ENCODE measurements around the gene GPD1L.
A peak's percentile ranks its signal among the peaks of the same experiment; 100 is the strongest.

GPD1L gene

GRCh38 chr3:32172420-32172819 lies 66.0 kb downstream of the GPD1L start:
- H3K4me2 ChIP-seq (ENCODE audit: low read depth, low read length, poor library complexity, severe bottlenecking): no peak overlapping the region
- no peak overlapping the region for H3K4me3 ChIP-seq (ENCODE audit: low read length, poor library complexity, severe bottlenecking)
- H3K27me3 ChIP-seq (ENCODE audit: insufficient read depth, low read length, poor library complexity, severe bottlenecking): no peaks in the 10 kb centered on the region
- H3K36me3 ChIP-seq (ENCODE audit: insufficient read depth, low read length): no peaks in the 10 kb centered on the region
- H3F3A ChIP-seq (ENCODE audit: low read depth): no peaks in the 10 kb centered on the region
- no peaks in the 10 kb centered on the region for H3K9me2 ChIP-seq (replicated peaks; ENCODE audit: low read depth, low read length)
- H3K9ac ChIP-seq (ENCODE audit: low read depth, low read length, poor library complexity, severe bottlenecking): no peak overlapping the region
- no peak overlapping the region for H2AFZ ChIP-seq (ENCODE audit: low read length)
- H3K79me2 ChIP-seq (ENCODE audit: insufficient read depth, low read length): no peaks in the 10 kb centered on the region
- peaks cover 5% of the 10 kb centered on the region; the same call in 1 of the 2 replicates for H3K9me3 ChIP-seq (ENCODE audit: insufficient read depth, low read depth, low read length)
- TF ChIP-seq, protein P1, sequence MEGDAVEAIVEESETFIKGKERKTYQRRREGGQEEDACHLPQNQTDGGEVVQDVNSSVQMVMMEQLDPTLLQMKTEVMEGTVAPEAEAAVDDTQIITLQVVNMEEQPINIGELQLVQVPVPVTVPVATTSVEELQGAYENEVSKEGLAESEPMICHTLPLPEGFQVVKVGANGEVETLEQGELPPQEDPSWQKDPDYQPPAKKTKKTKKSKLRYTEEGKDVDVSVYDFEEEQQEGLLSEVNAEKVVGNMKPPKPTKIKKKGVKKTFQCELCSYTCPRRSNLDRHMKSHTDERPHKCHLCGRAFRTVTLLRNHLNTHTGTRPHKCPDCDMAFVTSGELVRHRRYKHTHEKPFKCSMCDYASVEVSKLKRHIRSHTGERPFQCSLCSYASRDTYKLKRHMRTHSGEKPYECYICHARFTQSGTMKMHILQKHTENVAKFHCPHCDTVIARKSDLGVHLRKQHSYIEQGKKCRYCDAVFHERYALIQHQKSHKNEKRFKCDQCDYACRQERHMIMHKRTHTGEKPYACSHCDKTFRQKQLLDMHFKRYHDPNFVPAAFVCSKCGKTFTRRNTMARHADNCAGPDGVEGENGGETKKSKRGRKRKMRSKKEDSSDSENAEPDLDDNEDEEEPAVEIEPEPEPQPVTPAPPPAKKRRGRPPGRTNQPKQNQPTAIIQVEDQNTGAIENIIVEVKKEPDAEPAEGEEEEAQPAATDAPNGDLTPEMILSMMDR (conservative IDR thresholded peaks at IDR 0.05; ENCODE audit: low read length): no peak
- no peak for TF ChIP-seq EZH2phosphoT487 (IDR thresholded peaks at IDR 0.05; ENCODE audit: borderline replicate concordance)
- H3K4me1 ChIP-seq (ENCODE audit: insufficient read depth, low read length, poor library complexity, severe bottlenecking): no peaks in the 10 kb centered on the region
- H4K20me1 ChIP-seq (ENCODE audit: insufficient read depth, low read length, poor library complexity, severe bottlenecking): no peaks in the 10 kb centered on the region

DNA sequence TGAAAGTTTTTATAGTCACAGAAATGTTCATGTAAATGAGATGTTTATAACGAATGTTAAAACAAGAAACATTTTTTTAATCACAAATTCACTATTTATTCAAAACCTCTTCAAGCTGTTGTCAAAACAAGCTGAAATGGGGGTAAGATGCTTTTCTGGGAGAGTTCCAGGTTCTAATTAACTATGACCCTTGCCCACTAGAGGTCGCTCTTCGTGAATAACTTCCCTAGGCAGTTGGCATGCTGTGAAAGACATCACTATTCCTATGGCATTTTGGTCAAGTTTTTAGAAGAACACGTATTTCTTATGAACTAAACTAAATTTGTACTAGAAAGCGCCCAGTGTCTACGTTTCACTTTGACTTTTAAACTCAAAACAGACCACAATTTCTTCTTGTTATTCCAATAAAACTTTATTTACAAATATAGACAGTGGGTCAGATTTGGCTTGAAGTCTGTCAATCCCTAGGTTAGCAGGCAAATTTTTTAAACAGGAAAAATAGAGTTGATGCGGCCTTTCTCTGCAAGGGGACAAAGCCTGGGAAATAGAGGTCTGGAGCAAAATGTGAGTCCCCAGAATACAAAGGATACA lies 69.3 kb downstream of the GPD1L start:
- no peak overlapping the region for H3K9ac ChIP-seq (ENCODE audit: low read depth, low read length, poor library complexity, severe bottlenecking)
- H2AFZ ChIP-seq (ENCODE audit: low read length): no peak overlapping the region
- H3K79me2 ChIP-seq (ENCODE audit: insufficient read depth, low read length): no peaks in the 10 kb centered on the region
- no peaks in the 10 kb centered on the region for H3K4me1 ChIP-seq (ENCODE audit: insufficient read depth, low read length, poor library complexity, severe bottlenecking)
- peaks cover 5% of the 10 kb centered on the region; the same call in 1 of the 2 replicates for H3K9me3 ChIP-seq (ENCODE audit: insufficient read depth, low read depth, low read length)
- no peak overlapping the region for H3K4me2 ChIP-seq (ENCODE audit: low read depth, low read length, poor library complexity, severe bottlenecking)
- no peak overlapping the region for H3K4me3 ChIP-seq (ENCODE audit: low read length, poor library complexity, severe bottlenecking)
- no peaks in the 10 kb centered on the region for H3K36me3 ChIP-seq (ENCODE audit: insufficient read depth, low read length)
- no peaks in the 10 kb centered on the region for H4K20me1 ChIP-seq (ENCODE audit: insufficient read depth, low read length, poor library complexity, severe bottlenecking)
- no peaks in the 10 kb centered on the region for H3K27me3 ChIP-seq (ENCODE audit: insufficient read depth, low read length, poor library complexity, severe bottlenecking)
- H3F3A ChIP-seq (ENCODE audit: low read depth): no peaks in the 10 kb centered on the region
- no peak for TF ChIP-seq EZH2phosphoT487 (IDR thresholded peaks at IDR 0.05; ENCODE audit: borderline replicate concordance)
- TF ChIP-seq, protein P1 (conservative IDR thresholded peaks at IDR 0.05; ENCODE audit: low read length): peak; percentile 82
- H3K9me2 ChIP-seq (replicated peaks; ENCODE audit: low read depth, low read length): no peaks in the 10 kb centered on the region

- no peaks in the 10 kb centered on the region for H3K36me3 ChIP-seq (ENCODE audit: insufficient read depth, low read length)
- H3K4me3 ChIP-seq (ENCODE audit: low read length, poor library complexity, severe bottlenecking): no peak overlapping the region
- no peaks in the 10 kb centered on the region for H3K27me3 ChIP-seq (ENCODE audit: insufficient read depth, low read length, poor library complexity, severe bottlenecking)
- H3K9me3 ChIP-seq (ENCODE audit: insufficient read depth, low read depth, low read length): no peaks in the 10 kb centered on the region
- no peaks in the 10 kb centered on the region for H3F3A ChIP-seq (ENCODE audit: low read depth)
- H3K9me2 ChIP-seq (replicated peaks; ENCODE audit: low read depth, low read length): no peaks in the 10 kb centered on the region
- TF ChIP-seq EZH2phosphoT487 (IDR thresholded peaks at IDR 0.05; ENCODE audit: borderline replicate concordance): no peak
- TF ChIP-seq, protein P1 (conservative IDR thresholded peaks at IDR 0.05; ENCODE audit: low read length): peak; percentile 76
- H2AFZ ChIP-seq (ENCODE audit: low read length): peak overlapping the region; percentile 84
- H3K4me1 ChIP-seq (ENCODE audit: insufficient read depth, low read length, poor library complexity, severe bottlenecking): no peaks in the 10 kb centered on the region
- H3K79me2 ChIP-seq (ENCODE audit: insufficient read depth, low read length): no peaks in the 10 kb centered on the region
- no peaks in the 10 kb centered on the region for H4K20me1 ChIP-seq (ENCODE audit: insufficient read depth, low read length, poor library complexity, severe bottlenecking)
- H3K9ac ChIP-seq (ENCODE audit: low read depth, low read length, poor library complexity, severe bottlenecking): no peak overlapping the region
- peak overlapping the region; percentile 25 for H3K4me2 ChIP-seq (ENCODE audit: low read depth, low read length, poor library complexity, severe bottlenecking)
Observed at GRCh38 chr3:32176989-32177701, 70.7 kb downstream of the GPD1L start.
